Epithelial cell of umbilical artery (primary cell): ENCODE data around the gene OPN1MW. TPM values are rescaled to one million over a fixed set of nuclear protein-coding genes. Genes with fewer than 3 reads are reported as not detected.

ENCODE experiments used
- total RNA-seq: library from RNA; depleted of rRNA; stranded (reverse); fragments of >200 nt; gene quantifications from 2 replicates; pipeline ENCODE4 v1.2.3, GENCODE V29; 2014

The OPN1MW gene
- total RNA-seq = not detected in 2 replicates

DNA sequence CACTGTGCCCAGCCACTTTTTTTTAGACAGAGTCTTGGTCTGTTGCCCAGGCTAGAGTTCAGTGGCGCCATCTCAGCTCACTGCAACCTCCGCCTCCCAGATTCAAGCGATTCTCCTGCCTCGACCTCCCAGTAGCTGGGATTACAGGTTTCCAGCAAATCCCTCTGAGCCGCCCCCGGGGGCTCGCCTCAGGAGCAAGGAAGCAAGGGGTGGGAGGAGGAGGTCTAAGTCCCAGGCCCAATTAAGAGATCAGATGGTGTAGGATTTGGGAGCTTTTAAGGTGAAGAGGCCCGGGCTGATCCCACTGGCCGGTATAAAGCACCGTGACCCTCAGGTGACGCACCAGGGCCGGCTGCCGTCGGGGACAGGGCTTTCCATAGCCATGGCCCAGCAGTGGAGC is at the start of gene OPN1MW:
Gene OPN1MW (plus strand): TSS at position 301 of the 400 bp plus-strand sequence. CDS start 82 bp downstream, at position 383.

GRCh38 chrX:154144010-154144409 is 38.4 kb upstream of the OPN1MW start, which contains the start of gene OPN1LW:
OPN1LW (plus strand) TSS chrX:154144243; CDS start chrX:154144284, 41 bp downstream.

GRCh38 chrX:154219456-154219855 is 37.1 kb downstream of the OPN1MW start, which contains the start of gene OPN1MW2:
OPN1MW2 (plus strand) TSS chrX:154219756; CDS start chrX:154219816, 60 bp downstream.

Other genes starting within 250 kb of the OPN1MW start
- 89.0 and 130 TPM in 2 replicates for gene NAA10, start 247.6 kb upstream of the OPN1MW start, total RNA-seq
- gene RENBP, start 238.0 kb upstream of the OPN1MW start, total RNA-seq = 1.9 and 7.9 TPM in 2 replicates
- 12.2 and 14.9 TPM in 2 replicates for gene HCFC1, start 210.8 kb upstream of the OPN1MW start, total RNA-seq
- gene TMEM187, start 209.8 kb upstream of the OPN1MW start, total RNA-seq = 5.0 and 5.2 TPM in 2 replicates
- gene IRAK1, start 162.7 kb upstream of the OPN1MW start, total RNA-seq = 43.9 and 61.7 TPM in 2 replicates
- 19.8 and 21.0 TPM in 2 replicates for gene MECP2, start 84.9 kb upstream of the OPN1MW start, total RNA-seq
- gene OPN1LW, start 38.4 kb upstream of the OPN1MW start, total RNA-seq = not detected in 2 replicates
- gene OPN1MW2, start 37.2 kb downstream of the OPN1MW start, total RNA-seq = not detected in 2 replicates
- gene OPN1MW3, start 75.0 kb downstream of the OPN1MW start, total RNA-seq = not detected in 2 replicates
- gene TEX28, start 112.5 kb downstream of the OPN1MW start, total RNA-seq = not detected in 2 replicates
- not detected in 2 replicates for gene TKTL1, start 113.2 kb downstream of the OPN1MW start, total RNA-seq
- gene FLNA, start 192.0 kb downstream of the OPN1MW start, total RNA-seq = 1,092 and 1,667 TPM in 2 replicates
- 14.1 and 21.4 TPM in 2 replicates for gene EMD, start 196.7 kb downstream of the OPN1MW start, total RNA-seq
- gene RPL10, start 215.8 kb downstream of the OPN1MW start, total RNA-seq = 1,669 and 5,428 TPM in 2 replicates
- 72.2 and 89.0 TPM in 2 replicates for gene DNASE1L1, start 226.7 kb downstream of the OPN1MW start, total RNA-seq
- gene TAFAZZIN, start 228.9 kb downstream of the OPN1MW start, total RNA-seq = 15.8 and 17.2 TPM in 2 replicates
- 85.8 and 107 TPM in 2 replicates for gene ATP6AP1, start 246.1 kb downstream of the OPN1MW start, total RNA-seq